ENCODE results near the gene ZNF8. TPM values are rescaled to one million over a fixed set of nuclear protein-coding genes. Genes with fewer than 3 reads are reported as not detected.
A peak's percentile ranks its signal among the peaks of the same experiment; 100 is the strongest.

Gene ZNF8
- total and polyA plus RNA-seq, 2 of the 4 experiments (the other 2 are of a cell fraction), result 2.1 to 3.9 TPM

DNA sequence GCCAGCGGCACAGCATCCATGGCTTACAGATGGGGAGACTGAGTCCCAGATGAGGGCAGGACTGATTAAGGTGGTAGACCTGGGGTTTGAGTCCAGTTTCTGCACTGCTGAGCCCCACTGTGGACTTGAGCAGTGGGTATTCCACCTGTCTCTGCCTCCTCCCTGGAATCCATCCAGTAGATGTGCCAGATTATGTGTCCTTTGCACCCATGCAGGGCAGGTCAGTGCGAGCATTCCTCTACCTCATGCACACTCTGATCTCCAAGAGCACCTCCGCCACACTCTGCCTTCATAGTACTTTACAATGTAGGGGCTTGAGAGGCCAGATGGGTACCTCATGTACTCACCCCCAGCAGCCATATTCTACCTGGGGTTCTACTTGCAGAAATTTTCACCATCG lies 58.1 kb downstream of the ZNF8 start:
- no peak overlapping the region for H3K4me3 ChIP-seq (ENCODE audit: insufficient read depth, low read depth, low read length)
- TF ChIP-seq, protein P1, sequence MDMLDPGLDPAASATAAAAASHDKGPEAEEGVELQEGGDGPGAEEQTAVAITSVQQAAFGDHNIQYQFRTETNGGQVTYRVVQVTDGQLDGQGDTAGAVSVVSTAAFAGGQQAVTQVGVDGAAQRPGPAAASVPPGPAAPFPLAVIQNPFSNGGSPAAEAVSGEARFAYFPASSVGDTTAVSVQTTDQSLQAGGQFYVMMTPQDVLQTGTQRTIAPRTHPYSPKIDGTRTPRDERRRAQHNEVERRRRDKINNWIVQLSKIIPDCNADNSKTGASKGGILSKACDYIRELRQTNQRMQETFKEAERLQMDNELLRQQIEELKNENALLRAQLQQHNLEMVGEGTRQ (IDR thresholded peaks at IDR 0.05; ENCODE audit: low read depth, low read length), result no peak
- TF ChIP-seq MAFK (IDR thresholded peaks at IDR 0.05; ENCODE audit: low read depth, low read length), result no peak
- no peak for TF ChIP-seq MXI1 (IDR thresholded peaks at IDR 0.05; ENCODE audit: borderline replicate concordance, low read depth, low read length)
- no peak for TF ChIP-seq RFX5 (IDR thresholded peaks at IDR 0.05; ENCODE audit: low read depth, low read length)
- TF ChIP-seq, protein P2, sequence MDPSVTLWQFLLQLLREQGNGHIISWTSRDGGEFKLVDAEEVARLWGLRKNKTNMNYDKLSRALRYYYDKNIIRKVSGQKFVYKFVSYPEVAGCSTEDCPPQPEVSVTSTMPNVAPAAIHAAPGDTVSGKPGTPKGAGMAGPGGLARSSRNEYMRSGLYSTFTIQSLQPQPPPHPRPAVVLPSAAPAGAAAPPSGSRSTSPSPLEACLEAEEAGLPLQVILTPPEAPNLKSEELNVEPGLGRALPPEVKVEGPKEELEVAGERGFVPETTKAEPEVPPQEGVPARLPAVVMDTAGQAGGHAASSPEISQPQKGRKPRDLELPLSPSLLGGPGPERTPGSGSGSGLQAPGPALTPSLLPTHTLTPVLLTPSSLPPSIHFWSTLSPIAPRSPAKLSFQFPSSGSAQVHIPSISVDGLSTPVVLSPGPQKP (IDR thresholded peaks at IDR 0.05; ENCODE audit: borderline replicate concordance, low read depth, low read length), result no peak
- TF ChIP-seq BHLHE40 (IDR thresholded peaks at IDR 0.05; ENCODE audit: low read depth, low read length), result no peak
- no peak for TF ChIP-seq MAZ (IDR thresholded peaks at IDR 0.05; ENCODE audit: borderline replicate concordance, low read depth, low read length)
- no peak for TF ChIP-seq RAD21 (IDR thresholded peaks at IDR 0.05; ENCODE audit: low read length)
- TF ChIP-seq NFE2L2 (IDR thresholded peaks at IDR 0.05; ENCODE audit: low read depth, low read length), result no peak
- TF ChIP-seq, protein P3, sequence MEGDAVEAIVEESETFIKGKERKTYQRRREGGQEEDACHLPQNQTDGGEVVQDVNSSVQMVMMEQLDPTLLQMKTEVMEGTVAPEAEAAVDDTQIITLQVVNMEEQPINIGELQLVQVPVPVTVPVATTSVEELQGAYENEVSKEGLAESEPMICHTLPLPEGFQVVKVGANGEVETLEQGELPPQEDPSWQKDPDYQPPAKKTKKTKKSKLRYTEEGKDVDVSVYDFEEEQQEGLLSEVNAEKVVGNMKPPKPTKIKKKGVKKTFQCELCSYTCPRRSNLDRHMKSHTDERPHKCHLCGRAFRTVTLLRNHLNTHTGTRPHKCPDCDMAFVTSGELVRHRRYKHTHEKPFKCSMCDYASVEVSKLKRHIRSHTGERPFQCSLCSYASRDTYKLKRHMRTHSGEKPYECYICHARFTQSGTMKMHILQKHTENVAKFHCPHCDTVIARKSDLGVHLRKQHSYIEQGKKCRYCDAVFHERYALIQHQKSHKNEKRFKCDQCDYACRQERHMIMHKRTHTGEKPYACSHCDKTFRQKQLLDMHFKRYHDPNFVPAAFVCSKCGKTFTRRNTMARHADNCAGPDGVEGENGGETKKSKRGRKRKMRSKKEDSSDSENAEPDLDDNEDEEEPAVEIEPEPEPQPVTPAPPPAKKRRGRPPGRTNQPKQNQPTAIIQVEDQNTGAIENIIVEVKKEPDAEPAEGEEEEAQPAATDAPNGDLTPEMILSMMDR (conservative IDR thresholded peaks at IDR 0.05; ENCODE audit: low read depth, low read length), result no peak
- no peak for TF ChIP-seq SMC3 (IDR thresholded peaks at IDR 0.05; ENCODE audit: low read depth, low read length)
- TF ChIP-seq CHD1 (IDR thresholded peaks at IDR 0.05; ENCODE audit: low read depth, low read length), result no peak
- TF ChIP-seq CEBPB (IDR thresholded peaks at IDR 0.05; ENCODE audit: low read depth, low read length), result no peak
- no peak for TF ChIP-seq RCOR1 (IDR thresholded peaks at IDR 0.05; ENCODE audit: insufficient replicate concordance, low read length)
- TF ChIP-seq FOS (IDR thresholded peaks at IDR 0.05; ENCODE audit: low read depth, low read length), result no peak
- no peak for TF ChIP-seq POLR2A (IDR thresholded peaks at IDR 0.05; ENCODE audit: low read depth, low read length)
- H3K27ac ChIP-seq (ENCODE audit: insufficient read depth, low read length), result no peak overlapping the region
- no peak overlapping the region for H3K14ac ChIP-seq (replicated peaks; ENCODE audit: low read depth, low read length)
- H2BK120ac ChIP-seq (ENCODE audit: low read depth, low read length), result no peak overlapping the region
- no peak overlapping the region for H4K8ac ChIP-seq (ENCODE audit: low read depth in 2 of 2, low read length in 2 of 2)
- H3K9me1 ChIP-seq (ENCODE audit: insufficient read depth, low read length), result peaks cover 9% of the 10 kb centered on the region; the same call in 1 of the 2 replicates
- peaks cover 15% of the 10 kb centered on the region for H3K9me3 ChIP-seq (ENCODE audit: control insufficient read depth, insufficient read depth, low read length)
- H3K36me3 ChIP-seq (ENCODE audit: control insufficient read depth, insufficient read depth, low read length), result peaks cover 46% of the 10 kb centered on the region
- no peak overlapping the region for H4K91ac ChIP-seq (ENCODE audit: insufficient read depth, low read depth, low read length)
- no peak overlapping the region for H2BK5ac ChIP-seq (ENCODE audit: low read depth, low read length, poor library complexity, severe bottlenecking)
- in situ Hi-C loops (cut with MboI; ENCODE audit: low sequenced_read_pairs), result no loop called here
- CTCF ChIA-PET, result no interaction called here
- no peak overlapping the region for H3K56ac ChIP-seq (ENCODE audit: extremely low read depth, insufficient read depth, low read length)
- H3K9ac ChIP-seq (ENCODE audit: low read depth, low read length), result no peak overlapping the region
- no peak overlapping the region for H3K4ac ChIP-seq (ENCODE audit: low read depth, low read length)
- POLR2A ChIA-PET (ENCODE audit: unreplicated experiment), result no interaction called here
- no peak overlapping the region for H3K18ac ChIP-seq (ENCODE audit: low read depth, low read length)
- peaks cover 22 to 46% of the 10 kb centered on the region in 2 experiments for H3K79me1 ChIP-seq (ENCODE audit: low read depth in 1 of 2, low read length in 2 of 2)
- peak overlapping the region; percentile 37 for H2AK9ac ChIP-seq (replicated peaks; ENCODE audit: low read depth, low read length, poor library complexity)
- no TSS peak for BruUV-seq (replicated peaks)
- no peak overlapping the region for H3K23ac ChIP-seq (ENCODE audit: low read depth, low read length)
- intact Hi-C loops (cut with micrococcal nuclease), result no loop called here
- no peak for DNase-seq
- peaks cover 10% of the 10 kb centered on the region; the same call in 1 of the 2 replicates for H4K20me1 ChIP-seq (ENCODE audit: insufficient read depth, low read length)
- no peak overlapping the region for H2AFZ ChIP-seq (replicated peaks; ENCODE audit: low read length, poor library complexity)
- H2BK20ac ChIP-seq (ENCODE audit: low read depth, low read length), result no peak overlapping the region
- H3K4me1 ChIP-seq (ENCODE audit: control insufficient read depth, insufficient read depth, low read length), result no peaks in the 10 kb centered on the region
- H2BK15ac ChIP-seq (ENCODE audit: low read depth, low read length), result no peak overlapping the region
- H2AK5ac ChIP-seq (ENCODE audit: low read depth, low read length), result no peak overlapping the region
- no peak for ATAC-seq (ENCODE audit: low read depth)
- no peak overlapping the region for H4K5ac ChIP-seq (ENCODE audit: low read depth, low read length)
- dilution Hi-C loops (cut with HindIII; ENCODE audit: low sequenced_read_pairs, unreplicated experiment), result no loop called here
- WGBS, 2 experiments (ENCODE audit: extremely low coverage in 2 of 2, insufficient read length in 1 of 2), result no CpG with 5 or more reads among the region's 4 CpGs
- no peaks in the 10 kb centered on the region for H3K27me3 ChIP-seq (ENCODE audit: control insufficient read depth, insufficient read depth, low read length)
- H3K4me2 ChIP-seq (ENCODE audit: low read depth, low read length), result no peak overlapping the region
